K562 (cell line): Measurements from ENCODE around the gene C2CD4D. TPM values are rescaled to one million over a fixed set of nuclear protein-coding genes. Genes with fewer than 3 reads are reported as not detected.

Experiments
- ATAC-seq: fragments of 200-7000 bp; cut with Tn5 transposase; 3 replicates; pipeline ENCODE4 v1.9.1; 2020; ENCODE audit warnings: moderate library complexity
- BruUV-seq: library from RNA; stranded (reverse); fragments of 400-500 nt; replicated peaks from 2 replicates; lab custom pipeline; 2021; lab: Mats Ljungman, UMichigan
- CTCF ChIA-PET: fragments of 300-600 bp; formaldehyde crosslinking; extraction: SDS; loops from one replicate; lab custom pipeline; 2021; ENCODE audit warnings: low intra/inter-chr PET ratio; lab: Yijun Ruan, JAX
- POLR2A ChIA-PET: fragments of 300-600, 350-650 bp; sonication (Branson Sonifier 250); formaldehyde crosslinking; extraction: SDS; loops from one replicate; lab custom pipeline; 2021; ENCODE audit warnings: antibody characterized with exemption, inconsistent platforms; lab: Yijun Ruan, JAX
- DNase-seq, 4 experiments: peaks; one replicate each; pipeline versions ENCODE4 v3.0.0 to v3.0.0-alpha.2; 2011 to 2018; ENCODE audit warnings: low spot score in 3 of 4, mixed read lengths in 3 of 4; ENCODE audit errors: extremely low read depth in 1 of 4
- FAIRE-seq: peaks from 2 replicates; lab custom pipeline; 2011; peaks lifted over from hg19 to GRCh38; lab: Jason Lieb, UNC
- H2AFZ ChIP-seq: 2 replicates; pipeline ENCODE4 v1.6.0; 2011; ENCODE audit warnings: low read depth, low read length, control low read depth, inconsistent platforms
- H3K27ac ChIP-seq: fragments of 200-600 bp; 3 replicates; pipeline ENCODE4 v1.8.0; 2011; ENCODE audit warnings: low read depth, mild to moderate bottlenecking, control low read depth, inconsistent platforms, low read length, moderate library complexity, mixed read lengths; ENCODE audit errors: extremely low read depth
- H3K27me3 ChIP-seq, 2 experiments: fragments of 300-600 bp in 1 of 2; 2 replicates in 1 of 2; 3 replicates in 1 of 2; pipeline versions ENCODE4 v1.6.0 to v1.8.0; 2011; ENCODE audit warnings: inconsistent platforms in 2 of 2, low read length in 2 of 2, mild to moderate bottlenecking in 1 of 2, mixed read lengths in 1 of 2, moderate library complexity in 1 of 2; ENCODE audit not compliant: control insufficient read depth in 2 of 2, insufficient read depth in 2 of 2
- H3K36me3 ChIP-seq: fragments of 300-600 bp; 3 replicates; pipeline ENCODE4 v1.8.0; 2011; ENCODE audit warnings: mild to moderate bottlenecking, low read length, inconsistent platforms; ENCODE audit not compliant: control insufficient read depth, insufficient read depth
- H3K4me1 ChIP-seq, 2 experiments: fragments of 200-600 bp in 1 of 2; replicated peaks in 1 of 2; 2 replicates in 1 of 2; 3 replicates in 1 of 2; pipeline versions ENCODE4 v1.5.1 to v1.8.0; 2011; ENCODE audit warnings: inconsistent platforms in 2 of 2, low read length in 2 of 2, mild to moderate bottlenecking in 1 of 2, mixed read lengths in 1 of 2, moderate library complexity in 1 of 2; ENCODE audit not compliant: control insufficient read depth in 2 of 2, insufficient read depth in 2 of 2
- H3K4me2 ChIP-seq: 2 replicates; pipeline ENCODE4 v1.6.1; 2011; ENCODE audit warnings: low read length, control low read depth, inconsistent platforms, mixed read lengths; ENCODE audit not compliant: insufficient read depth
- H3K4me3 ChIP-seq: fragments of 200-600 bp; sonication (generic), shearing (Covaris generic); 2 replicates; pipeline ENCODE4 v1.5.1; 2016; ENCODE audit warnings: control low read depth, inconsistent platforms
- H3K79me2 ChIP-seq: fragments of 200-600 bp; 3 replicates; pipeline ENCODE4 v1.8.0; 2011; ENCODE audit warnings: low read length, inconsistent platforms; ENCODE audit not compliant: control insufficient read depth, insufficient read depth
- H3K9ac ChIP-seq, 2 experiments: 2 replicates each; pipeline versions ENCODE4 v1.6.0 to v1.6.1; 2011; ENCODE audit warnings: low read depth in 2 of 2, low read length in 2 of 2, control low read depth in 1 of 2, inconsistent platforms in 1 of 2, mild to moderate bottlenecking in 1 of 2, mixed read lengths in 1 of 2; ENCODE audit not compliant: insufficient read depth in 1 of 2
- H3K9me1 ChIP-seq: one replicate; pipeline ENCODE4 v1.6.0; 2011; ENCODE audit warnings: inconsistent platforms, mild to moderate bottlenecking, low read length, moderate library complexity; ENCODE audit not compliant: control insufficient read depth, insufficient read depth
- H3K9me3 ChIP-seq: replicated peaks from 2 replicates; pipeline ENCODE4 v1.5.1; 2011; ENCODE audit warnings: low read depth, low read length, inconsistent platforms; ENCODE audit not compliant: control insufficient read depth, insufficient read depth
- H4K20me1 ChIP-seq: replicated peaks from 2 replicates; pipeline ENCODE4 v1.6.1; 2011; ENCODE audit warnings: low read length, inconsistent platforms, mixed read lengths; ENCODE audit not compliant: control insufficient read depth, insufficient read depth
- BDP1 ChIP-seq: IDR thresholded peaks from 3 replicates; pipeline ENCODE4 v1.6.1; 2011; ENCODE audit not compliant: insufficient read length, insufficient read depth
- CHD1 ChIP-seq: fragments of 200-600 bp; sonication (generic); IDR thresholded peaks from one replicate; pipeline ENCODE4 v1.6.1; 2012; ENCODE audit warnings: mild to moderate bottlenecking, moderate library complexity, low read length, inconsistent platforms
- COPS2 ChIP-seq: fragments of 450-650 bp; conservative IDR thresholded peaks from 2 replicates; pipeline ENCODE4 v1.6.1; 2016; ENCODE audit warnings: mild to moderate bottlenecking, moderate library complexity
- RFX1 ChIP-seq: fragments of 450-650 bp; IDR thresholded peaks from 2 replicates; pipeline ENCODE4 v1.6.1; 2016; ENCODE audit warnings: mild to moderate bottlenecking, moderate library complexity
- SRSF7 ChIP-seq: fragments of 200-400 bp; formaldehyde crosslinking; optimal IDR thresholded peaks from 2 replicates; pipeline ENCODE3; 2017; ENCODE audit warnings: mild to moderate bottlenecking, low read depth, low read length
- SRSF9 ChIP-seq: fragments of 200-400 bp; formaldehyde crosslinking; IDR thresholded peaks from 2 replicates; pipeline ENCODE4 v1.6.1; 2017; ENCODE audit warnings: low read depth, low read length, borderline replicate concordance
- ZKSCAN3 ChIP-seq: fragments of 250-450 bp; sonication (Bioruptor Pico); IDR thresholded peaks from 2 replicates; pipeline ENCODE4 v1.4.0; 2020
- in situ Hi-C: fragments of 300-500 bp; cut with MboI; formaldehyde crosslinking; loops from 4 replicates; pipeline ENCODE4 v1.15.0; 2018; ENCODE audit warnings: inconsistent platforms, mixed read lengths
- intact Hi-C: fragments of 100-400 bp; cut with micrococcal nuclease; formaldehyde crosslinking; loops from 2 replicates; pipeline ENCODE4 v1.14.2; 2022
- polyA plus RNA-seq, 8 experiments: library from polyadenylated mRNA; depleted of rRNA in 4 of 8; stranded (reverse) in 5 of 8; unstranded in 3 of 8; fragments of >200 nt; fragmentation: Nextera tagmentation in 2 of 8; fragmentation: Illumina TruSeq in 1 of 8; extraction: Ambion mirVana in 2 of 8; extraction: Trizol in 1 of 8; gene quantifications; 2 replicates each; pipeline versions ENCODE4 v1.2.1 to v1.2.3, GENCODE V29; 2011 to 2014; ENCODE audit warnings: inconsistent platforms in 1 of 8, missing spikeins in 1 of 8
- total RNA-seq, 7 experiments: library from RNA; depleted of rRNA in 6 of 7; stranded (reverse); fragments of >200 nt in 6 of 7; fragmentation: Illumina TruSeq in 2 of 7; extraction: Trizol in 2 of 7; gene quantifications; 2 replicates each; pipeline versions ENCODE4 v1.2.1 to v1.2.3, GENCODE V29; 2011 to 2021; ENCODE audit warnings: low replicate concordance in 1 of 7
- TF ChIP-seq, protein P1 (sequence below): sonication (generic); formaldehyde crosslinking; IDR thresholded peaks from 2 replicates; pipeline ENCODE4 v1.8.0; 2022; ENCODE audit warnings: mild to moderate bottlenecking, missing genetic modification reagents
- TF ChIP-seq, protein P2 (sequence below): sonication (generic); formaldehyde crosslinking; IDR thresholded peaks from 2 replicates; pipeline ENCODE4 v1.8.1; 2023; ENCODE audit warnings: mild to moderate bottlenecking, missing genetic modification reagents, moderate library complexity
- TF ChIP-seq, protein P3 (sequence below): fragments of 450-650 bp; IDR thresholded peaks from 2 replicates; pipeline ENCODE4 v1.6.1; 2016
- TF ChIP-seq, protein P4 (sequence below), 2 experiments: fragments of 450-650 bp; IDR thresholded peaks; 2 replicates each; pipeline ENCODE4 v1.6.1; 2018; ENCODE audit warnings: mild to moderate bottlenecking in 2 of 2, low read depth in 1 of 2; ENCODE audit not compliant: partially characterized antibody in 2 of 2
- TF ChIP-seq, protein P5 (sequence below): sonication (generic); formaldehyde crosslinking; IDR thresholded peaks from 2 replicates; pipeline ENCODE4 v1.5.0; 2020; ENCODE audit warnings: missing genetic modification reagents
- TF ChIP-seq, protein P6 (sequence below): sonication (generic); formaldehyde crosslinking; IDR thresholded peaks from 2 replicates; pipeline ENCODE4 v1.8.0; 2022; ENCODE audit warnings: mild to moderate bottlenecking, missing genetic modification reagents

C2CD4D gene
- total and polyA plus RNA-seq, 9 of the 15 experiments (the other 6 are each of a cell fraction or from before 2014, with no cell fraction given) = not detected

DNA sequence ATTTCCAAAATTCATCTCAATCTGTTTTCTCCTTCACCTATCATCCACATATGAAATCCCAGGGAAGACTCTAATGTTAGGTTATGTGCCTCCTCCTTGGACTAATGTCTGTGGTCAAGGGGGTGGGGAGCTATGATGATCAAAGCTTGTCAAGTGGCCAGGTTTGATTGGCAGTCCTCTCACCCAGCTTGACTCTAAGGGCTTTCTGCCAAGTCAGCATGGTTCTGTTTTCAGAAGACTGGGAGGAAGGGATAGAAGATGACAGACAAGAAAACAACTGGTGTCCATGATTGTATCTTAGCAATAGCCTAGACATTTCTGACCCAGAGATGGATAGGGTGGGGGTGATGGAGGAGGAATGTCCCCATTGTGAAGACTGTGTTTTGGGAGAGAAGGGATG lies 23.0 kb upstream of the C2CD4D start:
- no peaks in the 10 kb centered on the region for H3K9me3 ChIP-seq
- no peak overlapping the region for H3K27ac ChIP-seq
- FAIRE-seq (peak; percentile 32), DNase-seq (peak; percentile 26 to 48 (median 35)), ATAC-seq (peak; percentile 26; the same call in 1 of the 3 replicates)
- ChIA-PET POLR2A (no interaction called here), CTCF (no interaction called here)
- no TSS peak for BruUV-seq
- peaks cover 0 to under 1% of the 10 kb centered on the region in 2 experiments; a peak in 2 of 5 replicates for H3K4me1 ChIP-seq
- H3K79me2 ChIP-seq = no peaks in the 10 kb centered on the region
- in situ Hi-C loops (no loop called here), intact Hi-C loops (no loop called here)
- no peak overlapping the region for H3K4me2 ChIP-seq
- no peak overlapping the region for H3K4me3 ChIP-seq
- H3K9me1 ChIP-seq = peaks cover 3% of the 10 kb centered on the region
- peaks cover 0 to 21% of the 10 kb centered on the region in 2 experiments; a peak in 2 of 5 replicates for H3K27me3 ChIP-seq
- no peaks in the 10 kb centered on the region for H3K36me3 ChIP-seq
- no peak overlapping the region for H3K9ac ChIP-seq
- H2AFZ ChIP-seq = no peak overlapping the region
- no peaks in the 10 kb centered on the region for H4K20me1 ChIP-seq
- TF ChIP-seq COPS2 (no peak), RFX1 (0 out of 2 replicates have a peak, but pooled peaks have one; percentile 12), CHD1 (no peak), ZKSCAN3 (CRISPR knock-in tag) (no peak), SRSF7 (no peak), SRSF9 (no peak), BDP1 (no peak)
- TF ChIP-seq, protein P1, sequence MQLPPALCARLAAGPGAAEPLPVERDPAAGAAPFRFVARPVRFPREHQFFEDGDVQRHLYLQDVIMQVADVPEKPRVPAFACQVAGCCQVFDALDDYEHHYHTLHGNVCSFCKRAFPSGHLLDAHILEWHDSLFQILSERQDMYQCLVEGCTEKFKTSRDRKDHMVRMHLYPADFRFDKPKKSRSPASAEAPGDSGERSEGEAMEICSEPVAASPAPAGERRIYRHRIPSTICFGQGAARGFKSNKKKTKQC (CRISPR knock-in tag) = no peak
- TF ChIP-seq, protein P2, sequence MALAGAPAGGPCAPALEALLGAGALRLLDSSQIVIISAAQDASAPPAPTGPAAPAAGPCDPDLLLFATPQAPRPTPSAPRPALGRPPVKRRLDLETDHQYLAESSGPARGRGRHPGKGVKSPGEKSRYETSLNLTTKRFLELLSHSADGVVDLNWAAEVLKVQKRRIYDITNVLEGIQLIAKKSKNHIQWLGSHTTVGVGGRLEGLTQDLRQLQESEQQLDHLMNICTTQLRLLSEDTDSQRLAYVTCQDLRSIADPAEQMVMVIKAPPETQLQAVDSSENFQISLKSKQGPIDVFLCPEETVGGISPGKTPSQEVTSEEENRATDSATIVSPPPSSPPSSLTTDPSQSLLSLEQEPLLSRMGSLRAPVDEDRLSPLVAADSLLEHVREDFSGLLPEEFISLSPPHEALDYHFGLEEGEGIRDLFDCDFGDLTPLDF (CRISPR knock-in tag) = no peak
- TF ChIP-seq, protein P3, sequence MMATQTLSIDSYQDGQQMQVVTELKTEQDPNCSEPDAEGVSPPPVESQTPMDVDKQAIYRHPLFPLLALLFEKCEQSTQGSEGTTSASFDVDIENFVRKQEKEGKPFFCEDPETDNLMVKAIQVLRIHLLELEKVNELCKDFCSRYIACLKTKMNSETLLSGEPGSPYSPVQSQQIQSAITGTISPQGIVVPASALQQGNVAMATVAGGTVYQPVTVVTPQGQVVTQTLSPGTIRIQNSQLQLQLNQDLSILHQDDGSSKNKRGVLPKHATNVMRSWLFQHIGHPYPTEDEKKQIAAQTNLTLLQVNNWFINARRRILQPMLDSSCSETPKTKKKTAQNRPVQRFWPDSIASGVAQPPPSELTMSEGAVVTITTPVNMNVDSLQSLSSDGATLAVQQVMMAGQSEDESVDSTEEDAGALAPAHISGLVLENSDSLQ = peak; percentile 94
- TF ChIP-seq, protein P4, sequence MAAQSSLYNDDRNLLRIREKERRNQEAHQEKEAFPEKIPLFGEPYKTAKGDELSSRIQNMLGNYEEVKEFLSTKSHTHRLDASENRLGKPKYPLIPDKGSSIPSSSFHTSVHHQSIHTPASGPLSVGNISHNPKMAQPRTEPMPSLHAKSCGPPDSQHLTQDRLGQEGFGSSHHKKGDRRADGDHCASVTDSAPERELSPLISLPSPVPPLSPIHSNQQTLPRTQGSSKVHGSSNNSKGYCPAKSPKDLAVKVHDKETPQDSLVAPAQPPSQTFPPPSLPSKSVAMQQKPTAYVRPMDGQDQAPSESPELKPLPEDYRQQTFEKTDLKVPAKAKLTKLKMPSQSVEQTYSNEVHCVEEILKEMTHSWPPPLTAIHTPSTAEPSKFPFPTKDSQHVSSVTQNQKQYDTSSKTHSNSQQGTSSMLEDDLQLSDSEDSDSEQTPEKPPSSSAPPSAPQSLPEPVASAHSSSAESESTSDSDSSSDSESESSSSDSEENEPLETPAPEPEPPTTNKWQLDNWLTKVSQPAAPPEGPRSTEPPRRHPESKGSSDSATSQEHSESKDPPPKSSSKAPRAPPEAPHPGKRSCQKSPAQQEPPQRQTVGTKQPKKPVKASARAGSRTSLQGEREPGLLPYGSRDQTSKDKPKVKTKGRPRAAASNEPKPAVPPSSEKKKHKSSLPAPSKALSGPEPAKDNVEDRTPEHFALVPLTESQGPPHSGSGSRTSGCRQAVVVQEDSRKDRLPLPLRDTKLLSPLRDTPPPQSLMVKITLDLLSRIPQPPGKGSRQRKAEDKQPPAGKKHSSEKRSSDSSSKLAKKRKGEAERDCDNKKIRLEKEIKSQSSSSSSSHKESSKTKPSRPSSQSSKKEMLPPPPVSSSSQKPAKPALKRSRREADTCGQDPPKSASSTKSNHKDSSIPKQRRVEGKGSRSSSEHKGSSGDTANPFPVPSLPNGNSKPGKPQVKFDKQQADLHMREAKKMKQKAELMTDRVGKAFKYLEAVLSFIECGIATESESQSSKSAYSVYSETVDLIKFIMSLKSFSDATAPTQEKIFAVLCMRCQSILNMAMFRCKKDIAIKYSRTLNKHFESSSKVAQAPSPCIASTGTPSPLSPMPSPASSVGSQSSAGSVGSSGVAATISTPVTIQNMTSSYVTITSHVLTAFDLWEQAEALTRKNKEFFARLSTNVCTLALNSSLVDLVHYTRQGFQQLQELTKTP (IDR thresholded peaks at IDR 0.05; ENCODE audit: low read depth in 1 of 2, partially characterized antibody in 2 of 2) = no peak
- TF ChIP-seq, protein P5, sequence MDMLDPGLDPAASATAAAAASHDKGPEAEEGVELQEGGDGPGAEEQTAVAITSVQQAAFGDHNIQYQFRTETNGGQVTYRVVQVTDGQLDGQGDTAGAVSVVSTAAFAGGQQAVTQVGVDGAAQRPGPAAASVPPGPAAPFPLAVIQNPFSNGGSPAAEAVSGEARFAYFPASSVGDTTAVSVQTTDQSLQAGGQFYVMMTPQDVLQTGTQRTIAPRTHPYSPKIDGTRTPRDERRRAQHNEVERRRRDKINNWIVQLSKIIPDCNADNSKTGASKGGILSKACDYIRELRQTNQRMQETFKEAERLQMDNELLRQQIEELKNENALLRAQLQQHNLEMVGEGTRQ = no peak
- TF ChIP-seq, protein P6, sequence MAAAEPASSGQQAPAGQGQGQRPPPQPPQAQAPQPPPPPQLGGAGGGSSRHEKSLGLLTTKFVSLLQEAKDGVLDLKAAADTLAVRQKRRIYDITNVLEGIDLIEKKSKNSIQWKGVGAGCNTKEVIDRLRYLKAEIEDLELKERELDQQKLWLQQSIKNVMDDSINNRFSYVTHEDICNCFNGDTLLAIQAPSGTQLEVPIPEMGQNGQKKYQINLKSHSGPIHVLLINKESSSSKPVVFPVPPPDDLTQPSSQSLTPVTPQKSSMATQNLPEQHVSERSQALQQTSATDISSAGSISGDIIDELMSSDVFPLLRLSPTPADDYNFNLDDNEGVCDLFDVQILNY (CRISPR knock-in tag) = no peak
